ENCODE results near the gene EIF4E1B.

Gene EIF4E1B

GRCh38 chr5:176647030-176647842 is 16.8 kb downstream of the EIF4E1B start, which contains the start of gene TSPAN17:
TSPAN17 (plus strand) TSS chr5:176647484; CDS start chr5:176647616, 132 bp downstream.
- DNase-seq (ENCODE audit: low read depth in 2 of 2): peak; percentile 93 to 94

GRCh38 chr5:176647843-176648473 is 17.5 kb downstream of the EIF4E1B start:
- no peak for DNase-seq (ENCODE audit: low read depth in 2 of 2)

GRCh38 chr5:176648474-176649194 is 18.2 kb downstream of the EIF4E1B start:
- DNase-seq (ENCODE audit: low read depth in 2 of 2): peak in 1 of 2 donors; percentile 20

GRCh38 chr5:176650354-176650884 is 19.9 kb downstream of the EIF4E1B start:
- no peak for DNase-seq (ENCODE audit: low read depth in 2 of 2)

- DNase-seq (ENCODE audit: low read depth in 2 of 2): no peak
These were observed 21.1 kb downstream of the EIF4E1B start for GRCh38 chr5:176651472-176651980.

GRCh38 chr5:176652136-176652535 is 21.7 kb downstream of the EIF4E1B start:
- no peak for DNase-seq (ENCODE audit: low read depth in 2 of 2)

GRCh38 chr5:176653401-176654385 is 23.2 kb downstream of the EIF4E1B start:
- peak; percentile 84 to 89 for DNase-seq (ENCODE audit: low read depth in 2 of 2)

- DNase-seq (ENCODE audit: low read depth in 2 of 2): no peak
These were observed 24.4 kb downstream of the EIF4E1B start for GRCh38 chr5:176654856-176655255.

- no peak for DNase-seq (ENCODE audit: low read depth in 2 of 2)
These were observed 26.1 kb downstream of the EIF4E1B start for GRCh38 chr5:176656467-176656990.

GRCh38 chr5:176658007-176658599 is 27.6 kb downstream of the EIF4E1B start:
- DNase-seq (ENCODE audit: low read depth in 2 of 2): peak in 1 of 2 donors; percentile 28

GRCh38 chr5:176658817-176659511 is 28.5 kb downstream of the EIF4E1B start:
- no peak for DNase-seq (ENCODE audit: low read depth in 2 of 2)

GRCh38 chr5:176659512-176659839 is 29.0 kb downstream of the EIF4E1B start:
- no peak for DNase-seq (ENCODE audit: low read depth in 2 of 2)

- DNase-seq (ENCODE audit: low read depth in 2 of 2): no peak
These were observed 29.5 kb downstream of the EIF4E1B start for GRCh38 chr5:176659860-176660461.

GRCh38 chr5:176660530-176660859 is 30.0 kb downstream of the EIF4E1B start:
- DNase-seq (ENCODE audit: low read depth in 2 of 2): no peak

- DNase-seq (ENCODE audit: low read depth in 2 of 2): peak; percentile 56 to 57
These were observed 30.6 kb downstream of the EIF4E1B start for GRCh38 chr5:176660860-176661641.

- DNase-seq (ENCODE audit: low read depth in 2 of 2): no peak
These were observed 31.2 kb downstream of the EIF4E1B start for GRCh38 chr5:176661676-176662075.

GRCh38 chr5:176662371-176663333 is 32.2 kb downstream of the EIF4E1B start:
- DNase-seq (ENCODE audit: low read depth in 2 of 2): no peak

Measured in activated CD8-positive, alpha-beta memory T cell treated with anti-CD3 and anti-CD28 coated beads for 4 hours (primary cell).